GM12878 (cell line): ENCODE measurements around the gene DPPA5. TPM values are rescaled to one million over a fixed set of nuclear protein-coding genes. Genes with fewer than 3 reads are reported as not detected.

ENCODE experiments used
- ATAC-seq: fragments of 200-7000 bp; cut with Tn5 transposase; 3 replicates; pipeline ENCODE4 v1.9.1; 2020; ENCODE audit warnings: mild to moderate bottlenecking, moderate library complexity
- BruUV-seq: library from RNA; stranded (reverse); fragments of 400-500 nt; replicated peaks from 2 replicates; lab custom pipeline; 2021; lab: Mats Ljungman, UMichigan
- CTCF ChIA-PET: fragments of 300-600 bp; sonication (Branson Sonifier 250); formaldehyde crosslinking; extraction: SDS; loops from one replicate; lab custom pipeline; 2021; ENCODE audit warnings: inconsistent platforms; lab: Yijun Ruan, JAX
- POLR2A ChIA-PET: fragments of 350-600 bp; formaldehyde crosslinking; extraction: SDS; loops from one replicate; lab custom pipeline; 2021; ENCODE audit warnings: inconsistent platforms; lab: Charles Lee
- RAD21 ChIA-PET: fragments of 300-600 bp; sonication (Branson Sonifier 250); formaldehyde crosslinking; loops from one replicate; lab custom pipeline; 2023; ENCODE audit warnings: antibody characterized with exemption; ENCODE audit not compliant: unreplicated experiment; lab: Charles Lee
- SMC1A ChIA-PET: fragments of 300-600 bp; sonication (Branson Sonifier 250); formaldehyde crosslinking; loops from one replicate; lab custom pipeline; 2023; ENCODE audit not compliant: unreplicated experiment, uncharacterized antibody; lab: Charles Lee
- DNase-seq: peaks from one replicate; pipeline ENCODE4 v3.0.0-alpha.2; 2011; ENCODE audit warnings: low read depth, low spot score
- FAIRE-seq: peaks from 3 replicates; lab custom pipeline; 2011; peaks lifted over from hg19 to GRCh38; lab: Jason Lieb, UNC
- H2AFZ ChIP-seq: 2 replicates; pipeline ENCODE4 v1.6.0; 2011; ENCODE audit warnings: low read depth, low read length, control low read depth; ENCODE audit not compliant: control insufficient read depth
- H3K27ac ChIP-seq: 2 replicates; pipeline ENCODE4 v1.5.1; 2011; ENCODE audit warnings: control low read depth; ENCODE audit not compliant: control insufficient read depth, insufficient read depth
- H3K27me3 ChIP-seq, 2 experiments: replicated peaks in 1 of 2; 2 replicates each; pipeline versions ENCODE4 v1.6.0 to v1.6.1; 2011; ENCODE audit warnings: low read length in 1 of 2; ENCODE audit not compliant: control insufficient read depth in 2 of 2, insufficient read depth in 2 of 2
- H3K36me3 ChIP-seq, 2 experiments: 2 replicates each; pipeline ENCODE4 v1.5.1; 2011; ENCODE audit warnings: low read length in 1 of 2; ENCODE audit not compliant: control insufficient read depth in 2 of 2, insufficient read depth in 2 of 2
- H3K4me1 ChIP-seq: 2 replicates; pipeline ENCODE4 v1.6.1; 2011; ENCODE audit warnings: mild to moderate bottlenecking, low read length, moderate library complexity, mixed read lengths; ENCODE audit not compliant: control insufficient read depth, insufficient read depth
- H3K4me2 ChIP-seq: 2 replicates; pipeline ENCODE4 v1.6.0; 2011; ENCODE audit warnings: control low read depth; ENCODE audit not compliant: control insufficient read depth, insufficient read depth
- H3K4me3 ChIP-seq: fragments of 200-600 bp; sonication (generic); 2 replicates; pipeline ENCODE4 v1.5.1; 2016
- H3K79me2 ChIP-seq: 2 replicates; pipeline ENCODE4 v1.6.0; 2011; ENCODE audit warnings: low read length; ENCODE audit not compliant: control insufficient read depth, insufficient read depth
- H3K9ac ChIP-seq: 2 replicates; pipeline ENCODE4 v1.8.0; 2011; ENCODE audit warnings: low read length, control low read depth, mixed read lengths; ENCODE audit not compliant: control insufficient read depth, insufficient read depth
- H3K9me3 ChIP-seq: replicated peaks from 3 replicates; pipeline ENCODE4 v1.5.1; 2011; ENCODE audit warnings: mild to moderate bottlenecking, low read length; ENCODE audit not compliant: control insufficient read depth, insufficient read depth
- H4K20me1 ChIP-seq: 2 replicates; pipeline ENCODE4 v1.6.0; 2011; ENCODE audit not compliant: control insufficient read depth, insufficient read depth
- IKZF1 ChIP-seq: fragments of 450-650 bp; conservative IDR thresholded peaks from 2 replicates; pipeline ENCODE4 v1.6.1; 2017; ENCODE audit warnings: antibody characterized with exemption, mild to moderate bottlenecking
- JUNB ChIP-seq: IDR thresholded peaks from 2 replicates; pipeline ENCODE4 v1.6.1; 2016; ENCODE audit warnings: antibody characterized with exemption, mild to moderate bottlenecking
- KLF5 ChIP-seq: fragments of 450-650 bp; IDR thresholded peaks from 2 replicates; pipeline ENCODE4 v1.6.1; 2014; ENCODE audit warnings: mild to moderate bottlenecking; ENCODE audit not compliant: partially characterized antibody
- SIN3A ChIP-seq: IDR thresholded peaks from 2 replicates; pipeline ENCODE4 v1.6.1; 2012; ENCODE audit warnings: low read depth, low read length, improper control_type of control experiment
- SIX5 ChIP-seq: IDR thresholded peaks from 2 replicates; pipeline ENCODE4 v1.6.1; 2011; ENCODE audit warnings: mild to moderate bottlenecking, low read depth, low read length, moderate library complexity; ENCODE audit not compliant: severe bottlenecking
- SP1 ChIP-seq: IDR thresholded peaks from one replicate; pipeline ENCODE4 v1.6.1; 2011; ENCODE audit warnings: low read depth, low read length
- TARDBP ChIP-seq: IDR thresholded peaks from 2 replicates; pipeline ENCODE4 v1.6.1; 2016; ENCODE audit warnings: borderline replicate concordance
- ZBED1 ChIP-seq: IDR thresholded peaks from 2 replicates; pipeline ENCODE4 v1.6.1; 2016; ENCODE audit warnings: borderline replicate concordance
- ZBTB11 ChIP-seq: fragments of 450-650 bp; formaldehyde crosslinking; IDR thresholded peaks from 2 replicates; pipeline ENCODE4 v1.5.0; 2022; ENCODE audit warnings: mild to moderate bottlenecking, missing genetic modification characterization
- ZBTB33 ChIP-seq: fragments of 450-650 bp; IDR thresholded peaks from 2 replicates; pipeline ENCODE4 v1.6.1; 2017; ENCODE audit warnings: mild to moderate bottlenecking
- ZSCAN29 ChIP-seq: fragments of 450-650 bp; IDR thresholded peaks from 2 replicates; pipeline ENCODE4 v1.6.1; 2017; ENCODE audit warnings: mild to moderate bottlenecking, moderate library complexity
- in situ Hi-C: fragments of 300-500 bp; cut with MboI; formaldehyde crosslinking; loops from 9 replicates; pipeline ENCODE4 v1.14.3; 2018; ENCODE audit warnings: mixed read lengths
- intact Hi-C: fragments of 100-400 bp; cut with micrococcal nuclease; formaldehyde crosslinking; loops from one replicate; pipeline ENCODE4 v1.14.2; 2022; ENCODE audit not compliant: unreplicated experiment
- polyA plus RNA-seq, 11 experiments: library from polyadenylated mRNA; depleted of rRNA in 4 of 11; unstranded in 6 of 11; stranded (reverse) in 5 of 11; fragments of >200 nt; fragmentation: Nextera tagmentation in 4 of 11; fragmentation: Illumina TruSeq in 1 of 11; extraction: Ambion mirVana in 4 of 11; extraction: Trizol in 1 of 11; gene quantifications; 1 replicate in 1 of 11; 2 replicates in 10 of 11; pipeline versions ENCODE4 v1.2.1 to v1.2.3, GENCODE V29; 2011 to 2016; ENCODE audit warnings: inconsistent platforms in 2 of 11, missing spikeins in 2 of 11, low read depth in 1 of 11
- total RNA-seq, 4 experiments: library from RNA; depleted of rRNA in 3 of 4; stranded (reverse); fragments of >200 nt in 3 of 4; fragmentation: Illumina TruSeq in 1 of 4; extraction: Trizol in 1 of 4; gene quantifications; 2 replicates each; pipeline versions ENCODE4 v1.2.1 to v1.2.3, GENCODE V29; 2013 to 2021
- TF ChIP-seq, protein P1 (sequence below): fragments of 450-650 bp; IDR thresholded peaks from 2 replicates; pipeline ENCODE4 v1.6.1; 2014; ENCODE audit warnings: mild to moderate bottlenecking
- TF ChIP-seq, protein P2 (sequence below): IDR thresholded peaks from 2 replicates; pipeline ENCODE4 v1.6.1; 2011; ENCODE audit warnings: borderline replicate concordance, low read depth, mild to moderate bottlenecking, moderate library complexity, mixed read lengths, low read length; ENCODE audit not compliant: insufficient read depth; ENCODE audit errors: extremely low read length

Gene DPPA5
- total and polyA plus RNA-seq, 10 of the 15 experiments (the other 5 are each of a cell fraction or from before 2014, with no cell fraction given), result not detected

DNA sequence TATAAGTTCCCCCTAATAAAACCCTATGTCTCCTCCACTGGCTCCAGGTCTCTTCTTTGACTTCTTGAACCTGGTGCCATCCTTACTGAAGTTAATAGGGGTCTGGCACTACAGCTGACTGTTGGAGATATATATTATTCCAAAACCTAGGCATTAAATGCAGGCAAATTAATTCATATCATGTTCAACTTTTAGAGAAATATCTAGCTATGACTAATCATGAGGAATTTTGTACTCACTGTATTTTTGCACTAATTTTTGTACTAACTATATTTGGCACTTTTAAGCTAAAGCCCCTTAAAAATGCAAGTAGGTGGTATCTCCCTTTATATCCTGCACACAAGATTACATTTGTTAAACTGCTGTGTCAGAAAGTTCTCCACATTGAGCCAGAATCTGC is 10.9 kb downstream of the DPPA5 start:
- Histone ChIP-seq H3K79me2 (no peaks in the 10 kb centered on the region), H3K4me2 (no peak overlapping the region), H3K27me3 (peaks cover 0 to under 1% of the 10 kb centered on the region in 2 experiments; a peak in 1 of 4 replicates), H3K9ac (no peak overlapping the region), H3K9me3 (no peaks in the 10 kb centered on the region), H3K4me1 (no peaks in the 10 kb centered on the region), H2AFZ (no peak overlapping the region), H4K20me1 (no peaks in the 10 kb centered on the region), H3K36me3 (no peaks in the 10 kb centered on the region), H3K4me3 (no peak overlapping the region), H3K27ac (no peak overlapping the region)
- no peak for TF ChIP-seq SIN3A
- TF ChIP-seq SP1, result no peak
- TF ChIP-seq, protein P1, sequence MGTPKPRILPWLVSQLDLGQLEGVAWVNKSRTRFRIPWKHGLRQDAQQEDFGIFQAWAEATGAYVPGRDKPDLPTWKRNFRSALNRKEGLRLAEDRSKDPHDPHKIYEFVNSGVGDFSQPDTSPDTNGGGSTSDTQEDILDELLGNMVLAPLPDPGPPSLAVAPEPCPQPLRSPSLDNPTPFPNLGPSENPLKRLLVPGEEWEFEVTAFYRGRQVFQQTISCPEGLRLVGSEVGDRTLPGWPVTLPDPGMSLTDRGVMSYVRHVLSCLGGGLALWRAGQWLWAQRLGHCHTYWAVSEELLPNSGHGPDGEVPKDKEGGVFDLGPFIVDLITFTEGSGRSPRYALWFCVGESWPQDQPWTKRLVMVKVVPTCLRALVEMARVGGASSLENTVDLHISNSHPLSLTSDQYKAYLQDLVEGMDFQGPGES, result no peak
- no peak for TF ChIP-seq KLF5
- no peak for TF ChIP-seq SIX5
- TF ChIP-seq ZBED1, result no peak
- TF ChIP-seq, protein P2, sequence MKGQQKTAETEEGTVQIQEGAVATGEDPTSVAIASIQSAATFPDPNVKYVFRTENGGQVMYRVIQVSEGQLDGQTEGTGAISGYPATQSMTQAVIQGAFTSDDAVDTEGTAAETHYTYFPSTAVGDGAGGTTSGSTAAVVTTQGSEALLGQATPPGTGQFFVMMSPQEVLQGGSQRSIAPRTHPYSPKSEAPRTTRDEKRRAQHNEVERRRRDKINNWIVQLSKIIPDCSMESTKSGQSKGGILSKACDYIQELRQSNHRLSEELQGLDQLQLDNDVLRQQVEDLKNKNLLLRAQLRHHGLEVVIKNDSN, result no peak
- no peak for TF ChIP-seq ZSCAN29
- no peak for TF ChIP-seq ZBTB33
- no peak for TF ChIP-seq IKZF1
- no peak for TF ChIP-seq TARDBP
- TF ChIP-seq ZBTB11 (CRISPR knock-in tag), result no peak
- TF ChIP-seq JUNB, result no peak
- FAIRE-seq (no peak), DNase-seq (no peak), ATAC-seq (no peak)
- SMC1A ChIA-PET, result interaction anchor here (0.6 kb wide), 1 partner anchor 16 kb away, joined by 3 read pairs; no protein-coding TSS in a partner anchor
- BruUV-seq, result no TSS peak
- in situ Hi-C loops (no loop called here), intact Hi-C loops (no loop called here)
- RAD21 ChIA-PET, result no interaction called here
- POLR2A ChIA-PET, result no interaction called here
- CTCF ChIA-PET, result interaction anchor here (0.6 kb wide), 1 partner anchor 291 kb away, joined by 3 read pairs; no protein-coding TSS in a partner anchor
